Epithelial cell of proximal tubule (primary cell): ENCODE data around the gene WAS. TPM values are rescaled to one million over a fixed set of nuclear protein-coding genes. Genes with fewer than 3 reads are reported as not detected.
"Not testable (repeated sequence)": the region's sequence is repeated elsewhere in the genome, so short reads cannot be mapped to it uniquely, and the experiment has no call there.

Source experiments
- DNase-seq: peaks from one replicate; pipeline ENCODE4 v3.0.0-alpha.2; 2011; ENCODE audit warnings: low read depth
- H3K4me3 ChIP-seq: 2 replicates; pipeline ENCODE4 v1.5.1; 2011; ENCODE audit warnings: low read depth, mild to moderate bottlenecking, low read length
- CTCF ChIP-seq: conservative IDR thresholded peaks from 2 replicates; pipeline ENCODE4 v1.5.1; 2012; ENCODE audit warnings: low read depth, mild to moderate bottlenecking, low read length
- total RNA-seq: library from RNA; depleted of rRNA; stranded (reverse); fragments of >200 nt; gene quantifications from 2 replicates; pipeline ENCODE4 v1.2.3, GENCODE V29; 2015

The WAS gene
- 0.29 TPM in 1 of 2 replicates, not detected in the other for total RNA-seq

DNA sequence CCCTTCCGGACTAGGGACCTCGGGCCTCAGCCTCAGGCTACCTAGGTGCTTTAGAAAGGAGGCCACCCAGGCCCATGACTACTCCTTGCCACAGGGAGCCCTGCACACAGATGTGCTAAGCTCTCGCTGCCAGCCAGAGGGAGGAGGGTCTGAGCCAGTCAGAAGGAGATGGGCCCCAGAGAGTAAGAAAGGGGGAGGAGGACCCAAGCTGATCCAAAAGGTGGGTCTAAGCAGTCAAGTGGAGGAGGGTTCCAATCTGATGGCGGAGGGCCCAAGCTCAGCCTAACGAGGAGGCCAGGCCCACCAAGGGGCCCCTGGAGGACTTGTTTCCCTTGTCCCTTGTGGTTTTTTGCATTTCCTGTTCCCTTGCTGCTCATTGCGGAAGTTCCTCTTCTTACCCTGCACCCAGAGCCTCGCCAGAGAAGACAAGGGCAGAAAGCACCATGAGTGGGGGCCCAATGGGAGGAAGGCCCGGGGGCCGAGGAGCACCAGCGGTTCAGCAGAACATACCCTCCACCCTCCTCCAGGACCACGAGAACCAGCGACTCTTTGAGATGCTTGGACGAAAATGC lies at the start of gene WAS:
WAS (plus strand) TSS at position 389 of the 572 bp plus-strand sequence; CDS start at position 444, 55 bp downstream.
- TF ChIP-seq CTCF, result no peak
- no peak for DNase-seq
- H3K4me3 ChIP-seq, result no peak within 1 kb of the TSS

DNA sequence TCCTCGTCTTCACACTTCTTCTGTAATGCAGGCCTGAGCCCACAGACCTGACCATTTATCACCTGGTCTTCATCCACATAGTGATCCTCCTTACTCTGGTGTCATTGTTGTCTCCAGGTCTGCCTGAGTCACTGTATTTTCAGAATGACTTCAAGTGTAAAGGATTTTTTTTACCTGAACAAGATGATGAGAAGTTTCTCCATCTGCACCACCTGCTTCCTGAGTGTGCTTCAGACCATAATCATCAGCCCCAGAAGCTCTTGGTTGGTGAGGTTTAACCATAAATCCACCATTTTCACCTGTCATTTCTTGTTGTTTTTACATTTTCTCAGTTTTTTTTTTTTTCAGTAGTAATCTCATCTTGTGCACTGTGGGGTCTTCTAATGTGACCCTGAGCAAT lies 47.3 kb upstream of the WAS start:
- TF ChIP-seq CTCF, result no peak
- no peak overlapping the region for H3K4me3 ChIP-seq

DNA sequence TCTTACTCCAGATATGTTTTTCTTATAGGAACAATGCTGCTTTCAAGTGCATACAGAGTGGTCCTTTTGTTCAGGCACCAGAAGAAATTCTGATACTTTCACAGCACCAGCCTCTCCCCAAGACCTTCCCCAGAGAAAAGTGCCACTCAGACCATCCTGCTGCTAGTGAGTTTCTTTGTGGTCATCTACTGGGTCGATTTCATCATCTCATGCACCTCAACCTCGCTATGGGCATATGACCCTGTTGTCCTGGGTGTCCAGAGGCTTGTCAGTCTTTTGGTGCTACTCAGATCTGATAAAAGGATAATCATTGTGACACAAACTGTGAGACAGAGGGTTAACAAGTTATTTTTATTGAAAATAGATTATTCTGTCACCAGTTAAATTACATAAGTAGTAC lies 46.8 kb upstream of the WAS start:
- DNase-seq, result no peak
- TF ChIP-seq CTCF, result no peak

More for the DNA sequence above, 47.3 kb upstream of the WAS start:
- no peak for DNase-seq

DNA sequence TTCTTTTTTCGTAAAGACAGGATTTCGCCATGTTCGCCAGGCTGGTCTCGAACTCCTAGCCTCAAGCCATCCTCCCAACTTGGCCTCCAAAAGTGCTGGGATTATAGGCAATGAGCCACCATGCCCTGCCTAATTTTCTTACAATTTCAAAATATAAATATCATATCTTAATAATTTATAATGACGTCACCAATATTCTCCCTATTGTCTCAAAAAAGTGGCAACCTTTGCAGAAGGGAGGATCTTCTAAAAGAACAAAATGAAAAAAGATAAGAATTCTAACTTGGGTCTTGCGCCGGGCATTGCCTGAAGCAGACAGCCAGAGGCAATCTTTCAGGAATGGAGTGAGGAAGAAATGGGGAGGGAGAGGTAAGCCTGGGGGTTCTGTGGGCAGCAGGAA lies 37.9 kb upstream of the WAS start:
- H3K4me3 ChIP-seq, result no peak overlapping the region
- no peak for TF ChIP-seq CTCF
- no peak for DNase-seq

More for the DNA sequence above, 46.8 kb upstream of the WAS start:
- H3K4me3 ChIP-seq, result no peak overlapping the region

- DNase-seq, result no peak
- no peak overlapping the region for H3K4me3 ChIP-seq
- TF ChIP-seq CTCF, result peak; percentile 45
Observed at GRCh38 chrX:48648336-48648751, 35.3 kb upstream of the WAS start.

DNA sequence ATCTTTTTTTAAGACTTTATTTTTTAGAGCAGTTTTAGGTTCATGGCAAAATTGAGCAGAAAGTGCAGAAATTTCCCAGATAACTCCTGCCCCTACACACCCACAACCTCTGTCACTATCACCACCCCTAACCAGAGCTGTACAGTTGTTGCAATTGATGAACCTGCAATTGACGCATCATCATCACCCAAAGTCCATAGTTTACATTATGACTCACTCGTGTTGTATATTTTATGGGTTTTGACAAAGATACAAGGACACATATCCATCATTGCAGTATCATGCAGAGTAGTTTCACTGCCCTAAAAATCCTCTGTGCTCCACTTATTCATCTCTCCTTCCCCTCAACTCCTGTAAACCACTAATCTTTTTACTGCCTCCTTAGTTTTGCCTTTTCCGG lies 34.5 kb upstream of the WAS start:
- DNase-seq, result no peak
- TF ChIP-seq CTCF, result no peak
- H3K4me3 ChIP-seq, result no peak overlapping the region

GRCh38 chrX:48652055-48652579 lies 31.5 kb upstream of the WAS start:
- not testable (repeated sequence) for H3K4me3 ChIP-seq, DNase-seq

- not testable (repeated sequence) for DNase-seq
- peak overlapping the region; percentile 2 for H3K4me3 ChIP-seq
Observed at GRCh38 chrX:48654746-48655145, 28.9 kb upstream of the WAS start.

DNA sequence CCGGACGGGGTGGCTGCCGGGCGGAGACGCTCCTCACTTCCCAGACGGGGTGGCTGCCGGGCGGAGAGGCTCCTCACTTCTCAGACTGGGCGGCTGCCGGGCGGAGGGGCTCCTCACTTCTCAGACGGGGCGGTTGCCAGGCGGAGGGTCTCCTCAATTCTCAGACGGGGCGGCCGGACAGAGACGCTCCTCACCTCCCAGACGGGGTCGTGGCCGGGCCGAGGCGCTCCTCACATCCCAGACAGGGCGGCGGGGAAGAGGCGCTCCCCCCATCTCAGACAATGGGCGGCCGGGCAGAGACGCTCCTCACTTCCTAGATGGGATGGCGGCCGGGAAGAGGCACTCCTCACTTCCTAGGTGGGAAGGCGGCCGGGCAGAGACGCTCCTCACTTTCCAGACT lies 23.9 kb upstream of the WAS start:
- DNase-seq, H3K4me3 ChIP-seq: not testable (repeated sequence)
